BJ (cell line): ENCODE results near the gene FBXW5. TPM values are rescaled to one million over a fixed set of nuclear protein-coding genes. Genes with fewer than 3 reads are reported as not detected.

Experiments used
- CTCF ChIA-PET: fragments of 350-600 bp; formaldehyde crosslinking; extraction: SDS; loops from one replicate; lab custom pipeline; 2021; ENCODE audit warnings: antibody characterized with exemption, inconsistent platforms; lab: Yijun Ruan, JAX
- POLR2A ChIA-PET: fragments of 300-600 bp; sonication (Branson Sonifier 250); formaldehyde crosslinking; extraction: SDS; loops from one replicate; lab custom pipeline; 2021; ENCODE audit warnings: antibody characterized with exemption; lab: Charles Lee
- DNase-seq: peaks from one replicate; pipeline ENCODE4 v3.0.0-alpha.2; 2011; ENCODE audit warnings: low read depth
- H3K27me3 ChIP-seq: 2 replicates; pipeline ENCODE4 v1.6.0; 2011; ENCODE audit warnings: low read length; ENCODE audit not compliant: control insufficient read depth, insufficient read depth
- H3K36me3 ChIP-seq: 2 replicates; pipeline ENCODE4 v1.5.1; 2011; ENCODE audit warnings: low read length; ENCODE audit not compliant: control insufficient read depth, insufficient read depth
- H3K4me3 ChIP-seq: 2 replicates; pipeline ENCODE4 v1.5.1; 2011; ENCODE audit warnings: low read depth, mild to moderate bottlenecking, control low read depth, low read length
- CTCF ChIP-seq: IDR thresholded peaks from 2 replicates; pipeline ENCODE4 v1.5.1; 2011; ENCODE audit warnings: low read depth, mild to moderate bottlenecking, control low read depth, inconsistent platforms, low read length, moderate library complexity; ENCODE audit not compliant: insufficient read depth
- polyA plus RNA-seq: library from polyadenylated mRNA; depleted of rRNA; stranded (reverse); fragments of >200 nt; gene quantifications from 2 replicates; pipeline ENCODE4 v1.2.3, GENCODE V29; 2011

The FBXW5 gene
- polyA plus RNA-seq, 1 experiment: 71.9 TPM

GRCh38 chr9:136961279-136962065 lies 16.9 kb upstream of the FBXW5 start:
- no peak for TF ChIP-seq CTCF
- ChIA-PET POLR2A (no interaction called here), CTCF (interaction anchor here (1.1 to 2.8 kb wide), 2 partner anchors 14 to 16 kb away, joined by 3 to 8 read pairs; partner anchors contain the start of gene C8G)
- Histone ChIP-seq H3K36me3 (no peaks in the 10 kb centered on the region), H3K4me3 (no peak overlapping the region), H3K27me3 (no peaks in the 10 kb centered on the region; the same call in 1 of the 2 replicates)
- DNase-seq: no peak

DNA sequence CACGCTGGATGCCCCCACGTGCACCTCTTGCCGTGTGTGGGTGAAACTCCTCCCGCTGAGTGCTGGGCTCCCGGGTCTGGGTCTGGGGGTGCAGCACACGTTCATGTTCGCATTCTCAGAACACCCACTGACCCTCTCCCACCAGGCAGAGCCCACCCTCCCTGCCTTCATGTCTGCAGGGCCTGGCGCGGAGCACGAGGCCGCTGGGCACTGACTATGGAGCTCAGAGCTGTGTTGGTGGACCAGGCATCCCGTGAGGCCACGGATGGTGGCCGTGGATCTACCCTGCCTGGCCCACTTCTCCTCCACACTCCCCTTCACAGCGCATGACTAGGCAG lies 16.4 kb upstream of the FBXW5 start:
- Histone ChIP-seq H3K36me3 (no peaks in the 10 kb centered on the region), H3K27me3 (no peaks in the 10 kb centered on the region; the same call in 1 of the 2 replicates), H3K4me3 (no peak overlapping the region)
- TF ChIP-seq CTCF: no peak
- ChIA-PET POLR2A (no interaction called here), CTCF (interaction anchor here (1.1 to 2.8 kb wide), 2 partner anchors 13 to 16 kb away, joined by 3 to 8 read pairs; partner anchors contain the start of gene C8G)
- no peak for DNase-seq

DNA sequence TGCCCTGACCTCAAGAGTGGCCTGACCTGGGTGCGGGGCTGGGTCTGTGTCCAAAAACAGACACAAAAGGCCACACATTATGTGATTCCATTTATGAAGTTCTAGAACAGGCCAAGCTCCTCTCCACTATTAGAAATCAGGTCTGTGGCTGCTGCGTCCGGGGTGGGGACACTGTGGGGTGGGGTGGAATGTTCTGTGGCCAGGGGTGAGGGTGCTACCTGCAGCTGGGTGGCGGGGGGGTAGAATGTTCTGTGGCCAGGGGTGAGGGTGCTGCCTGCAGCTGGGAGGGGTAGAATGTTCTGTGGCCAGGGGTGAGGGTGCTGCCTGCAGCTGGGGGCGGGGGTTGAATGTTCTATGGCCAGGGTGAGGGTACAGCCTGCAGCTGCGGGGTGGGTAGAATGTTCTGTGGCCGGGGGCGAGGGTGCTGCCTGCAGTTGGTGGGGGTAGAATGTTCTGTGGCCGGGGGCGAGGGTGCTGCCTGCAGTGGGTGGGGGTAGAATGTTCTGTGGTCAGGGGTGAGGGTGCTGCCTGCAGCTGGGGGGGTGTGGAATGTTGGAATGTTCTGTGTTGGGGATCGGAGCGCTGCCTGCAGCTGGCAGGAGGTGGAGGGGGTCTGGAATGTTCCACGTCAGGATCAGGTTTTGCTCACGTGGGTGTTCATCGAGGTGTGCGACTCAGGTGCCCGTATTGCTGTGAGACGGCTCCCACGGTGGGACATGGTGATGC lies 15.8 kb upstream of the FBXW5 start:
- no peaks in the 10 kb centered on the region for H3K36me3 ChIP-seq
- no peak for TF ChIP-seq CTCF
- no peaks in the 10 kb centered on the region; the same call in 1 of the 2 replicates for H3K27me3 ChIP-seq
- DNase-seq: no peak
- ChIA-PET POLR2A (no interaction called here), CTCF (interaction anchor here (0.7 to 2.8 kb wide), 6 partner anchors 12 to 135 kb away, joined by 3 to 8 read pairs (median 3); partner anchors contain the start of genes C8G and FBXW5)
- H3K4me3 ChIP-seq: no peak overlapping the region

- DNase-seq: no peak
- no peak for TF ChIP-seq CTCF
- Histone ChIP-seq H3K36me3 (no peaks in the 10 kb centered on the region), H3K4me3 (no peak overlapping the region), H3K27me3 (no peaks in the 10 kb centered on the region; the same call in 1 of the 2 replicates)
- POLR2A ChIA-PET: no interaction called here
- CTCF ChIA-PET: interaction anchor here (0.8 to 2.8 kb wide), 5 partner anchors 11 to 76 kb away, joined by 3 to 8 read pairs (median 3); partner anchors contain the start of gene FBXW5
These were observed 14.6 kb upstream of the FBXW5 start for GRCh38 chr9:136958898-136959850.
